GM12878 (cell line): ENCODE results near the gene PLAC1.

ENCODE experiments used
- EZH2 ChIP-seq: IDR thresholded peaks from 2 replicates; pipeline ENCODE4 v1.6.1; 2012; ENCODE audit warnings: low read depth, mild to moderate bottlenecking, control low read depth, inconsistent platforms, low read length, borderline replicate concordance; ENCODE audit not compliant: control insufficient read depth
- TF ChIP-seq, protein P1 (sequence below), 3 experiments: IDR thresholded peaks in 2 of 3; conservative IDR thresholded peaks in 1 of 3; 2 replicates each; pipeline ENCODE4 v1.5.1; 2011; ENCODE audit warnings: low read depth in 3 of 3, low read length in 3 of 3, mild to moderate bottlenecking in 3 of 3, control low read depth in 2 of 3, moderate library complexity in 2 of 3, inconsistent platforms in 1 of 3, mixed read lengths in 1 of 3; ENCODE audit not compliant: control insufficient read depth in 2 of 3, insufficient read depth in 1 of 3; ENCODE audit errors: extremely low read depth in 1 of 3

DNA sequence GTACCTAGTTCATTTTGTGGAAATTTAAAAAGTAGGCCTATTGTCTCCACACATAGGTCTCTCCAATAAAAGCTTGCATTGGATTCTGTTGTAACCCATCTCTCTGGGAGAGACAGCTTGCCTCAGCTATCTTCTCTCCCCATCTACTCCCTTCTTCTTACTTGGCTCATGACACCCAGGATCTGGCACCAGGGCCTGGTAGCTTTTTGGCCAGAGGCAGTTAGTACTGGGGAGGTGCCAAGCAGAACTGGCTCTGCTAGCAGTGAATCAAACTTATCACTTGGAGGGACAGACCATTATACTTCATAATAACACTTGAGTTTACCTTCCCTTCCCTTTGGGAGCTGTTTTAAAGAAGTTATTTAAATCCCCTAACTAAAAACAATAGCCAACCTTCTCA is 31.8 kb downstream of the PLAC1 start:
- TF ChIP-seq, protein P1, sequence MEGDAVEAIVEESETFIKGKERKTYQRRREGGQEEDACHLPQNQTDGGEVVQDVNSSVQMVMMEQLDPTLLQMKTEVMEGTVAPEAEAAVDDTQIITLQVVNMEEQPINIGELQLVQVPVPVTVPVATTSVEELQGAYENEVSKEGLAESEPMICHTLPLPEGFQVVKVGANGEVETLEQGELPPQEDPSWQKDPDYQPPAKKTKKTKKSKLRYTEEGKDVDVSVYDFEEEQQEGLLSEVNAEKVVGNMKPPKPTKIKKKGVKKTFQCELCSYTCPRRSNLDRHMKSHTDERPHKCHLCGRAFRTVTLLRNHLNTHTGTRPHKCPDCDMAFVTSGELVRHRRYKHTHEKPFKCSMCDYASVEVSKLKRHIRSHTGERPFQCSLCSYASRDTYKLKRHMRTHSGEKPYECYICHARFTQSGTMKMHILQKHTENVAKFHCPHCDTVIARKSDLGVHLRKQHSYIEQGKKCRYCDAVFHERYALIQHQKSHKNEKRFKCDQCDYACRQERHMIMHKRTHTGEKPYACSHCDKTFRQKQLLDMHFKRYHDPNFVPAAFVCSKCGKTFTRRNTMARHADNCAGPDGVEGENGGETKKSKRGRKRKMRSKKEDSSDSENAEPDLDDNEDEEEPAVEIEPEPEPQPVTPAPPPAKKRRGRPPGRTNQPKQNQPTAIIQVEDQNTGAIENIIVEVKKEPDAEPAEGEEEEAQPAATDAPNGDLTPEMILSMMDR (IDR thresholded peaks at IDR 0.05 in 2 of 3, conservative IDR thresholded peaks at IDR 0.05 in 1 of 3; ENCODE audit: control insufficient read depth in 2 of 3, extremely low read depth in 1 of 3, insufficient read depth in 1 of 3, low read depth in 3 of 3, low read length in 3 of 3) = no peak
- TF ChIP-seq EZH2 = no peak
